Trophoblast cell (in vitro differentiated cells and primary cell): ENCODE results near the gene WDR75.

ENCODE experiments used
- DNase-seq, 2 donors: peaks; one replicate each; pipeline ENCODE4 v3.0.0-alpha.2; 2016
- H2AFZ ChIP-seq: 2 replicates; pipeline ENCODE4 v1.6.1; 2013; ENCODE audit warnings: low read length, moderate library complexity, mild to moderate bottlenecking; ENCODE audit not compliant: insufficient read depth, poor library complexity
- H2AK5ac ChIP-seq: 2 replicates; pipeline ENCODE4 v1.6.1; 2013; ENCODE audit warnings: mild to moderate bottlenecking, low read length
- H2BK120ac ChIP-seq: 2 replicates; pipeline ENCODE4 v1.6.1; 2013; ENCODE audit warnings: low read length, mild to moderate bottlenecking, moderate library complexity; ENCODE audit not compliant: insufficient read depth, poor library complexity
- H2BK12ac ChIP-seq: 2 replicates; pipeline ENCODE4 v1.6.1; 2013; ENCODE audit warnings: mild to moderate bottlenecking, low read length, moderate library complexity
- H2BK5ac ChIP-seq: 2 replicates; pipeline ENCODE4 v1.6.1; 2013; ENCODE audit warnings: low read length, low read depth, moderate library complexity, mild to moderate bottlenecking; ENCODE audit not compliant: poor library complexity
- H3K14ac ChIP-seq: 2 replicates; pipeline ENCODE4 v1.6.1; 2013; ENCODE audit warnings: mild to moderate bottlenecking, low read length
- H3K18ac ChIP-seq: 2 replicates; pipeline ENCODE4 v1.6.1; 2013; ENCODE audit warnings: mild to moderate bottlenecking, low read length
- H3K23ac ChIP-seq: 2 replicates; pipeline ENCODE4 v1.6.1; 2013; ENCODE audit warnings: low read length
- H3K27ac ChIP-seq: 2 replicates; pipeline ENCODE4 v1.5.1; 2013; ENCODE audit warnings: low read depth, mild to moderate bottlenecking, inconsistent platforms, low read length, moderate library complexity
- H3K27me3 ChIP-seq: 2 replicates; pipeline ENCODE4 v1.6.1; 2013; ENCODE audit warnings: inconsistent platforms, mild to moderate bottlenecking, low read length, moderate library complexity; ENCODE audit not compliant: insufficient read depth
- H3K36me3 ChIP-seq, 2 experiments: 1 replicate in 1 of 2; 2 replicates in 1 of 2; pipeline ENCODE4 v1.6.1; 2013; ENCODE audit warnings: low read length in 2 of 2, mild to moderate bottlenecking in 2 of 2, moderate library complexity in 1 of 2; ENCODE audit not compliant: insufficient read depth in 2 of 2, control insufficient read depth in 1 of 2
- H3K4ac ChIP-seq: 2 replicates; pipeline ENCODE4 v1.6.1; 2013; ENCODE audit warnings: low read depth, mild to moderate bottlenecking, low read length, moderate library complexity
- H3K4me1 ChIP-seq, 2 experiments: 1 replicate in 1 of 2; 2 replicates in 1 of 2; pipeline ENCODE4 v1.6.1; 2013; ENCODE audit warnings: low read length in 2 of 2, mild to moderate bottlenecking in 2 of 2, moderate library complexity in 1 of 2; ENCODE audit not compliant: insufficient read depth in 2 of 2, control insufficient read depth in 1 of 2
- H3K4me2 ChIP-seq: 2 replicates; pipeline ENCODE4 v1.6.1; 2013; ENCODE audit warnings: inconsistent platforms, mild to moderate bottlenecking, low read length, moderate library complexity
- H3K4me3 ChIP-seq: 2 replicates; pipeline ENCODE4 v1.5.1; 2013; ENCODE audit warnings: mild to moderate bottlenecking, low read depth, low read length, inconsistent platforms
- H3K79me1 ChIP-seq: one replicate; pipeline ENCODE4 v1.6.1; 2013; ENCODE audit warnings: low read length
- H3K79me2 ChIP-seq: 2 replicates; pipeline ENCODE4 v1.6.1; 2013; ENCODE audit warnings: low read length, mild to moderate bottlenecking; ENCODE audit not compliant: control insufficient read depth, insufficient read depth, poor library complexity
- H3K9ac ChIP-seq: 2 replicates; pipeline ENCODE4 v1.6.1; 2013; ENCODE audit warnings: mild to moderate bottlenecking, low read length
- H3K9me3 ChIP-seq: 2 replicates; pipeline ENCODE4 v1.6.1; 2013; ENCODE audit warnings: low read depth, mild to moderate bottlenecking, control low read depth, inconsistent platforms, low read length; ENCODE audit not compliant: insufficient read depth
- H4K12ac ChIP-seq: 2 replicates; pipeline ENCODE4 v1.6.1; 2013; ENCODE audit warnings: low read depth, mild to moderate bottlenecking, low read length, moderate library complexity
- H4K8ac ChIP-seq: 2 replicates; pipeline ENCODE4 v1.6.1; 2013; ENCODE audit warnings: low read depth, mild to moderate bottlenecking, low read length, moderate library complexity
- H4K91ac ChIP-seq: one replicate; pipeline ENCODE4 v1.6.1; 2013; ENCODE audit warnings: low read depth, mild to moderate bottlenecking, low read length, moderate library complexity
- WGBS: extraction: QIAGEN DNeasy Blood & Tissue Kit; methylation state at CpG from one replicate; pipeline ENCODE4 v1.1.7; 2013; ENCODE audit warnings: missing lambda C conversion rate; ENCODE audit not compliant: insufficient read length, insufficient coverage; ENCODE audit errors: extremely low coverage; 5-methylcytosine and 5-hydroxymethylcytosine counted together

Gene WDR75

DNA sequence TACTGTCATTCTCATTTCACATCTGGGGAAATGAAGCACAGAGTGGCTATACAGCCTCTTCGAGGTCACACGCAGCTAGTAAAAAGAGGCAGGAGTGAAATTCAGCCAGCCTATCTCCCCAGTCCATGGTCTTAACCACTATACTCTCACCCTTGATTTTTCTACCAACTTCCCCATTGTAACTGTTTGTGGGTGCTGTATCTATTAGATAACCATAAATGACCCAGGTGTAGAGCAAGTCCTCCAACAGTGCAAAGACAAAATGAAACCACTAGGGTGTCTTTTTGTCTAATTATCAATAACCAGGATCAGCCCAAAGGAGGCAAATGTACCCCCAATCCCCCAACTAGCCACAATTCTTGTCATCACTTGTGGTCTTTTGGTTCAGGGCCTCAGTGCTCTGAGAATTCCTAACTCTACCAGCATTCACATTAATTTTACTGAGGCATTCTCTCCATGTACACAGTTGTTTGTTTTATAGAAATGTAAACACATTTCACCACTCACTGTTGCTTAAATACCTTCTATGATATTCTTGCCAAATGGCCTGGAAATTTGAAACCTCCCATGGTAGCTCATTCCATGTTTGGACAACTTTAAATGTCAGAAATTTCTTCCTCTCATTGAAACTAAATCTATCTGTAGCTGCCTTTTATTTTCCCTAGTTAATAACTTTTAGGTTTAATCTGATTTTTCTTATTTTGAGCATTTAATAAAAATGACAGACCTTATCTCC lies 80.6 kb downstream of the WDR75 start:
- no peak overlapping the region for H2BK120ac ChIP-seq
- H3K9ac ChIP-seq, result no peak overlapping the region
- H3K36me3 ChIP-seq, result no peaks in the 10 kb centered on the region
- no peaks in the 10 kb centered on the region for H3K27me3 ChIP-seq
- no peak overlapping the region for H2BK5ac ChIP-seq
- no peak overlapping the region for H3K4ac ChIP-seq
- H3K23ac ChIP-seq, result no peak overlapping the region
- no peak overlapping the region for H4K8ac ChIP-seq
- H3K4me2 ChIP-seq, result no peak overlapping the region
- peak overlapping the region; percentile 74 for H2AK5ac ChIP-seq
- H3K4me3 ChIP-seq, result no peak overlapping the region
- no peaks in the 10 kb centered on the region for H3K9me3 ChIP-seq
- H3K14ac ChIP-seq, result no peak overlapping the region
- peaks cover 11% of the 10 kb centered on the region for H3K79me1 ChIP-seq
- H2BK12ac ChIP-seq, result no peak overlapping the region
- DNase-seq, result peak in 1 of 2 donors; percentile 36
- peaks cover 2 to 5% of the 10 kb centered on the region in 2 experiments for H3K4me1 ChIP-seq
- H3K18ac ChIP-seq, result no peak overlapping the region
- no peak overlapping the region for H2AFZ ChIP-seq
- H4K91ac ChIP-seq, result peak overlapping the region; percentile 37
- no peak overlapping the region for H3K27ac ChIP-seq
- no peak overlapping the region for H4K12ac ChIP-seq
- no CpG with 5 or more reads among the region's 2 CpGs for WGBS
- H3K79me2 ChIP-seq, result no peaks in the 10 kb centered on the region

DNA sequence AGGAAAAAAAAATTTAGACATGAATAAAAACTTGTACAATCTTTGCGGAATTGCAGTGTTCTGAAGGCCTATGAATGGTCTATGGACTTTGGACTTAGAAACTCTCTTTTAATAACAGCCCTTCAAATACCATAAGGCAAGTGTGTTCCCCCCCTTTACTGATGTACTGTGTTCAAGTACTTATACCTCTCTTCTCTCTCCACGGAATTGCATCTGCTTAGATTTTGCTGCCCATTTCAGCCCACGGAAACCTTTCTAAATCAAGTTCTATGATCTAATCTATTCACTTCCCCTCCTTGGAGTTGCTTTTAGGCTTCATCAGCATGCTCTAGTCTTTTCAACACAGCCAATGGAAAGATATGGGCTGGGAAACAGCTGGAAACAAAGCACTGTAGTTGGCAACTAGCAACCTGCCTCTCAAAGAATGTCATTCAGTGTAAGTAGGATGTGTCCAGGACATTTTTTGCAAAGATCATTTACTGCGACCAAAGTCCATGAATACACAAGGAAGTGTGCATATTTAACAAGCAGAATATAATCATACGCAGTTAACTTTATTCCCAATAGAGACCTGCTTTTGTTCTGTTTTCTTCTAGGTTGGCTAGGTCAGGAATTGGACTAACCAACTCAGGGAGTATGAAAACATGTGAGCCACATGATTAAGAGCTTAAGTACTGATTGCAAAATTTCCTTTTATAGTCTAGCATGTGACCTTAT lies 81.3 kb downstream of the WDR75 start:
- Histone ChIP-seq H3K27ac (no peak overlapping the region), H3K9me3 (no peaks in the 10 kb centered on the region), H2AK5ac (no peak overlapping the region), H3K23ac (no peak overlapping the region), H3K4me3 (no peak overlapping the region), H3K36me3 (no peaks in the 10 kb centered on the region), H4K91ac (no peak overlapping the region), H2BK12ac (no peak overlapping the region), H3K79me1 (peaks cover 11% of the 10 kb centered on the region), H3K9ac (no peak overlapping the region), H3K79me2 (no peaks in the 10 kb centered on the region), H4K8ac (no peak overlapping the region), H3K14ac (no peak overlapping the region), H2BK120ac (peak overlapping the region; percentile 33), H3K4me1 (peaks cover 2 to 5% of the 10 kb centered on the region in 2 experiments), H4K12ac (no peak overlapping the region), H2BK5ac (no peak overlapping the region), H3K18ac (no peak overlapping the region), H3K4ac (no peak overlapping the region), H3K27me3 (no peaks in the 10 kb centered on the region), H3K4me2 (no peak overlapping the region), H2AFZ (no peak overlapping the region)
- no CpG with 5 or more reads among the region's 5 CpGs for whole genome bisulfite sequencing
- no peak for DNase-seq

DNA sequence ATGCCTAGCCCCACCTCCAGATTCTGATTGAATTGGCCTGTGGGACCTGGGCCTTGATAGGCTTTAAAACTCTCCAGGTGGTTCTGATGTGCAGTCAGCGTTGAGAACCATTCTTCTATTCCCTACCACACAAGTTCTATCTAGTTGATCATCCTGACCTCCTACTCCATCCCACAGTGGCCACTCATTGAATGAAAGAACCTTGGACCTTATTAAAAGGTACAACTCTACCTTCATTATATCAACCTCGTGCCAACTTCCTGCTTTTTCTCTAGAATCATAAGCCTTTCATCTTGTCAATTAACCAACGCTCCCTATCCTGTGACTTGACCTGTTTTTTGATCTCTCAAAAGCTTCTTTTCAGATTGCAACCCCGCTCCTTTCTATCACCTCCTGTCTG lies 83.5 kb downstream of the WDR75 start:
- Histone ChIP-seq H3K4ac (no peak overlapping the region), H3K18ac (no peak overlapping the region), H3K9ac (no peak overlapping the region), H3K4me3 (no peak overlapping the region), H2AK5ac (no peak overlapping the region), H4K8ac (no peak overlapping the region), H4K12ac (no peak overlapping the region), H2BK12ac (no peak overlapping the region), H3K79me1 (peaks cover 8% of the 10 kb centered on the region), H3K27me3 (no peaks in the 10 kb centered on the region), H2AFZ (no peak overlapping the region), H3K14ac (no peak overlapping the region), H3K4me1 (peaks cover 0 to under 1% of the 10 kb centered on the region in 2 experiments), H3K36me3 (no peaks in the 10 kb centered on the region), H3K27ac (no peak overlapping the region), H3K4me2 (no peak overlapping the region), H3K23ac (no peak overlapping the region), H3K79me2 (no peaks in the 10 kb centered on the region), H3K9me3 (no peaks in the 10 kb centered on the region), H4K91ac (no peak overlapping the region), H2BK120ac (no peak overlapping the region), H2BK5ac (no peak overlapping the region)
- no CpG with 5 or more reads among the region's 4 CpGs for WGBS
- DNase-seq, result no peak
